Breast epithelium (tissue), 4 donors: ENCODE results near the gene KRT85. TPM values are rescaled to one million over a fixed set of nuclear protein-coding genes. Genes with fewer than 3 reads are reported as not detected.

Source experiments
- DNase-seq, 2 donors: peaks; one replicate each; pipeline ENCODE4 v3.0.0-alpha.2; 2019; ENCODE audit warnings: low spot score in 2 of 2
- H3K27ac ChIP-seq, 2 donors: fragments of 200-600 bp; sonication (generic) in 1 of 2; one replicate each; pipeline ENCODE4 v1.5.1; 2016 to 2019; ENCODE audit warnings: mild to moderate bottlenecking in 1 of 2
- H3K27me3 ChIP-seq, 2 donors: fragments of 200-600 bp; sonication (generic) in 1 of 2; one replicate each; pipeline versions ENCODE4 v1.5.1 to v1.6.0; 2017 to 2019; ENCODE audit warnings: control low read depth in 1 of 2, mild to moderate bottlenecking in 1 of 2
- H3K36me3 ChIP-seq: fragments of 200-600 bp; one replicate; pipeline ENCODE4 v1.5.1; 2019
- H3K4me1 ChIP-seq, 2 donors: fragments of 200-600 bp; sonication (generic); one replicate each; pipeline ENCODE4 v1.5.1; 2016 to 2019; ENCODE audit warnings: control low read depth in 1 of 2
- H3K4me3 ChIP-seq, 3 donors: fragments of 200-600 bp; sonication (generic); 1 replicate in 2 of 3; 2 replicates in 1 of 3; pipeline ENCODE4 v1.5.1; 2016 to 2019; ENCODE audit warnings: mild to moderate bottlenecking in 3 of 3, moderate library complexity in 2 of 3
- H3K9me3 ChIP-seq, 2 donors: fragments of 200-600 bp; sonication (generic) in 1 of 2; one replicate each; pipeline ENCODE4 v1.5.1; 2016 to 2019; ENCODE audit warnings: control low read depth in 1 of 2
- POLR2A ChIP-seq: fragments of 450-650 bp; IDR thresholded peaks from one replicate; pipeline ENCODE4 v1.6.1; 2016; ENCODE audit warnings: antibody characterized with exemption, mild to moderate bottlenecking, moderate library complexity
- POLR2AphosphoS5 ChIP-seq, 3 donors: sonication (generic); formaldehyde crosslinking; IDR thresholded peaks; one replicate each; pipeline ENCODE4 v1.6.1; 2017; ENCODE audit warnings: antibody characterized with exemption in 3 of 3
- intact Hi-C: fragments of 100-400 bp; cut with DNase I; formaldehyde crosslinking; loops from one replicate; pipeline ENCODE4 v1.15.1; 2023; ENCODE audit warnings: low total_unique reads
- total RNA-seq, 3 donors: library from RNA; depleted of rRNA; stranded (reverse); fragments of >200 nt; gene quantifications; one replicate each; pipeline ENCODE4 v1.1.0, GENCODE V29; 2016
- TF ChIP-seq, protein P1 (sequence below), 3 donors: fragments of 450-650 bp; IDR thresholded peaks; one replicate each; pipeline ENCODE4 v1.5.1; 2016 to 2017; ENCODE audit warnings: antibody characterized with exemption in 3 of 3, mild to moderate bottlenecking in 3 of 3, moderate library complexity in 3 of 3

KRT85 gene
- total RNA-seq, 3 donors from 2014 or later: not detected

DNA sequence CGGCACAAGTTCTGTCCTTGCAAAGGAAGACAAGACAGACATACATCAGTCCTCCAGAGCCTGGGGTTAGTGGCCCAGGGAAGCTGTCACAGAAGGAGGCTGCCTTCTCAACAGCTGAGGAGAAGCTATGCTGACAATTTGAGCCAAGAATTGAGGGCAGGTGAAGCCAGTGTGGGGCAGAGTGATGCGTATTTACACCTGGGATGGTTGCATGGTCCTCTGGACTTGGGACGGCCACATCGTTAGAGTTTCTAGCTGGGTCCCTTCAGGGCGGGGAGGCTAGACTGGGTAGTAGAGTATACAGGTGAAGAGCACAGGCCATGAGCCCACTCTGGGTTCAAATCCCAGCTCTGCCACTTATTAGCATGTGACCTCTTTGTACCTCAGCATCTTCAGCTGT lies 16.5 kb downstream of the KRT85 start:
- H3K4me3 ChIP-seq: no peak overlapping the region
- no peaks in the 10 kb centered on the region for H3K27me3 ChIP-seq
- no peaks in the 10 kb centered on the region for H3K9me3 ChIP-seq
- TF ChIP-seq, protein P1, sequence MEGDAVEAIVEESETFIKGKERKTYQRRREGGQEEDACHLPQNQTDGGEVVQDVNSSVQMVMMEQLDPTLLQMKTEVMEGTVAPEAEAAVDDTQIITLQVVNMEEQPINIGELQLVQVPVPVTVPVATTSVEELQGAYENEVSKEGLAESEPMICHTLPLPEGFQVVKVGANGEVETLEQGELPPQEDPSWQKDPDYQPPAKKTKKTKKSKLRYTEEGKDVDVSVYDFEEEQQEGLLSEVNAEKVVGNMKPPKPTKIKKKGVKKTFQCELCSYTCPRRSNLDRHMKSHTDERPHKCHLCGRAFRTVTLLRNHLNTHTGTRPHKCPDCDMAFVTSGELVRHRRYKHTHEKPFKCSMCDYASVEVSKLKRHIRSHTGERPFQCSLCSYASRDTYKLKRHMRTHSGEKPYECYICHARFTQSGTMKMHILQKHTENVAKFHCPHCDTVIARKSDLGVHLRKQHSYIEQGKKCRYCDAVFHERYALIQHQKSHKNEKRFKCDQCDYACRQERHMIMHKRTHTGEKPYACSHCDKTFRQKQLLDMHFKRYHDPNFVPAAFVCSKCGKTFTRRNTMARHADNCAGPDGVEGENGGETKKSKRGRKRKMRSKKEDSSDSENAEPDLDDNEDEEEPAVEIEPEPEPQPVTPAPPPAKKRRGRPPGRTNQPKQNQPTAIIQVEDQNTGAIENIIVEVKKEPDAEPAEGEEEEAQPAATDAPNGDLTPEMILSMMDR (IDR thresholded peaks at IDR 0.05): no peak
- TF ChIP-seq POLR2AphosphoS5 (IDR thresholded peaks at IDR 0.05) (no peak), POLR2A (no peak)
- peak in 1 of 2 donors; percentile 22 for DNase-seq
- H3K4me1 ChIP-seq: no peaks in the 10 kb centered on the region
- peak overlapping the region; percentile 49 to 75 for H3K27ac ChIP-seq
- intact Hi-C loops: loop anchor here (5.0 kb wide), 1 partner anchor 892 kb away; a partner anchor contains a TSS
- H3K36me3 ChIP-seq: no peaks in the 10 kb centered on the region

DNA sequence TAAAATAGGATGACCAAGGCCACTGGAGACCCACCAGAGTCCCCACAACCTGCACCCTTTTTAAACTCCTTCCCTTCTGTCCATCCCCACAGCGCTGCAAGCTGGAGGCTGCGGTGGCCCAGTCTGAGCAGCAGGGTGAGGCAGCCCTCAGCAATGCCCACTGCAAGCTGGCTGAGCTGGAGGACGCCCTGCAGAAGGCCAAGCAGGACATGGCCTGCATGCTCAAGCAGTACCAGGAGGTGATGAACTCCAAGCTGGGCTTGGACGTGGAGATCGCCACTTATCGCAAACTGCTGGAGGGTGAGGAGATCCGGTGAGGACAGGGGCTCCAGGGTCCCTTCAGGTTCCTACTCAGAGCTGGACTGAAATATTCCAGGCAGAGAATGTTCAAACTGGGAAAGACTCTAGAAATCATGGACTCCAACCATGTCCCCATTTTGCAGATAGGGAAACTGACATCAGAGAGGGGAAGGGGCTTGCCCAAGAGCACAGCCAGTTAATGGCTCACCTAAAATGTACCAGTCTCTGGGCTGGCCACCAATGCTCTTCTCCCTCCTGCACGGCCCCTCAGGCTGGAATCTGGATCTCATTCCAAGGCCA lies 17.2 kb downstream of the KRT85 start:
- H3K36me3 ChIP-seq: no peaks in the 10 kb centered on the region
- no peaks in the 10 kb centered on the region for H3K27me3 ChIP-seq
- H3K27ac ChIP-seq: no peak overlapping the region
- H3K4me3 ChIP-seq: no peak overlapping the region
- intact Hi-C loops: loop anchor here (5.0 kb wide), 1 partner anchor 892 kb away; a partner anchor contains a TSS
- peak in 1 of 2 donors; percentile 31 for DNase-seq
- TF ChIP-seq POLR2AphosphoS5 (IDR thresholded peaks at IDR 0.05) (no peak), POLR2A (no peak)
- TF ChIP-seq, protein P1 (IDR thresholded peaks at IDR 0.05): no peak
- H3K4me1 ChIP-seq: no peaks in the 10 kb centered on the region
- H3K9me3 ChIP-seq: no peaks in the 10 kb centered on the region

DNA sequence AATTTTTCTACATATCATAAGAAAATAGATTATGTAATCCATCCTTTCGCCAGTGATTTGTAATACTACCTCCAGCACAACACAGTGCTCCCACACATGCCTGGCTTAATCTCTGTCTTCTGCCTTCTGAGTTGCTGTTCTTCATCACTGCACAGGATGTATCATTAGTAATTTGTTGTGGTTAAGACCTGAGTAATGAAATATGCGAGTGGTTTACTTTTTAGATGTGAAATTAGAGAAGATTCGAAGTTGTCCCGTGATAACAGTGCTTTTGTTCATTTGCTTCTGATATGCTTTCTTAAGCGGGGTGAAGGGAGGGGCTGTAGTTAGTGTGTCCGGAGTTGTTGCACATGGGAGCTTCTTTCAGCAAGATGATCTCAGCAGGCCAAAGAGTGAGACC lies 18.1 kb downstream of the KRT85 start:
- intact Hi-C loops: no loop called here
- TF ChIP-seq POLR2A (no peak), POLR2AphosphoS5 (IDR thresholded peaks at IDR 0.05) (no peak)
- TF ChIP-seq, protein P1 (IDR thresholded peaks at IDR 0.05): no peak
- H3K4me3 ChIP-seq: no peak overlapping the region

DNA sequence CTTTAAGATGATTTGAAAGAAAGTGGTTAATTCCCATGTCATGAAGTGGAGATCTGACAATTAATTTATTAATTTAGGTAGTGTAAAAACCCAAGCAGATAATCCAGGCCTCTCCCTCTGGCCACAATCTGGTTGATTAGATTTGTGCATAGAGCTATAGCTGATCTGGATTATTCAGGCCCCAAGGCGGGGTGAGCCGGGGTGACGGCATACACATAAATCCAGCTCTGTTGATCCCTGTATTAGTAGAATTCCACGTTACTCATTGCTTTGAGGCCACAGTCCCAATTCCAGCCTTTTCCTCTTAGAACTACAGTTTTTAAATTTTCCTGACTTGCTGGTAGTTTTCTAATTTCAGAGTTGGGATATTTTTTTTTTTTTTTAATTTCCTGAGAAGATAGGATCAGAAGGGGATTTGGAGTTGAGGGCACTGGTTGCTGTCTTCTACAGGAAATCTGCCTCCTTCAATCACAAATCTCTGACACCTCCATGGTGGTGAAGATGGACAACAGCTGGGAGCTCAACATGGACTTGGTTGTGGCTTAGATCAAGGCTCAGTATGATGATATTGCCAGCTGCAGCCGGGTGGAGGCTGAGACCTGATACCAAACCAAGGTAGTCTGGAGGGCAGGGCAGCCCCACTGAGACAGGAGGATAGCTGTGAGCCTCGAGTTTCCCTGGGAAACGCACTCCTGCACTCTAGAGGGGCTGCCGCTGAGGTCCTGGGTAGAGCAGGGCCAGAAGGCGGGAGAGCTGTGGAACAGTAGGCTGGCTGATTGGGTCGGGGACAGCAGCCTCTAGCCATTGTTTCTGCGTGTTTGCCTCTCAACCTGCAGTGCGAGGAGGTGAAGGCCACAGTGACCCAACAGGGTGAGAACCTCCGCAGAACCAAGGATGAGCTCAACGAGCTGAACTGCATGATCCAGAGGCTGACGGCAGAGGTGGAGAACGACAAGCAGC lies 19.4 kb downstream of the KRT85 start:
- intact Hi-C loops: no loop called here
- Histone ChIP-seq H3K27me3 (no peaks in the 10 kb centered on the region), H3K27ac (no peak overlapping the region), H3K36me3 (no peaks in the 10 kb centered on the region), H3K9me3 (peaks cover 4 to 14% of the 10 kb centered on the region in 2 donors), H3K4me3 (no peak overlapping the region), H3K4me1 (no peaks in the 10 kb centered on the region)
- TF ChIP-seq POLR2AphosphoS5 (IDR thresholded peaks at IDR 0.05) (no peak), POLR2A (no peak)
- TF ChIP-seq, protein P1 (IDR thresholded peaks at IDR 0.05): no peak
- peak in 1 of 2 donors; percentile 43 for DNase-seq

More for the DNA sequence above, 18.1 kb downstream of the KRT85 start:
- no peak for DNase-seq
- Histone ChIP-seq H3K36me3 (no peaks in the 10 kb centered on the region), H3K27me3 (no peaks in the 10 kb centered on the region), H3K27ac (no peak overlapping the region), H3K9me3 (peaks cover 0 to 2% of the 10 kb centered on the region in 2 donors), H3K4me1 (no peaks in the 10 kb centered on the region)

DNA sequence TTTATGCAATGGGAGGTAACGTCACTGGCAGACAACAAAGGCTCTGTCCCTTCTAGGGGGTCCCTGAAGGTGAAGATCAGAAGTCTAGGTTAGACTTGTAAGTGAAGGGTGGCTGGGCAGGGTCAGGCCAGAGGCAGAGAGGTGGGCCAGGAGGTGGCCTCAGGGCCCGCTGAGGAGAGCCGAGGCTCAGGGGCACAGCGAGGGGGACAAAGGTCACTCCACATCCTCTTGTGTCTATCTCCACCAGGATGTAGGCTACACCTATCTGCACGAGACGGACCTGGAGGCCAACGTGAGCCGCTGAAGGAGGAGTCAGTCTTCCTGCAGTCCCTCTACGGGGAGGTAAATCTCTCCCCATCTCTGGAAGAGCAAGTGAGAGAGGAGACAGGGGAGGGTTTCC lies 20.3 kb downstream of the KRT85 start:
- DNase-seq: no peak
- Histone ChIP-seq H3K27ac (peak overlapping the region; percentile 45 to 68), H3K36me3 (no peaks in the 10 kb centered on the region), H3K4me3 (no peak overlapping the region), H3K27me3 (no peaks in the 10 kb centered on the region), H3K9me3 (peaks cover 4 to 14% of the 10 kb centered on the region in 2 donors), H3K4me1 (no peaks in the 10 kb centered on the region)
- TF ChIP-seq POLR2A: no peak
- TF ChIP-seq, protein P1 (IDR thresholded peaks at IDR 0.05): no peak
- intact Hi-C loops: no loop called here
